Endodermal cell (in vitro differentiated cells): Measurements from ENCODE around the gene CEP128. TPM values are rescaled to one million over a fixed set of nuclear protein-coding genes. Genes with fewer than 3 reads are reported as not detected.

ENCODE experiments used
- DNase-seq: peaks from one replicate; pipeline ENCODE4 v3.0.0-alpha.2; 2017
- H3K27ac ChIP-seq: 2 replicates; pipeline ENCODE4 v1.5.1; 2013; ENCODE audit warnings: mild to moderate bottlenecking, low read depth, low read length, moderate library complexity
- H3K27me3 ChIP-seq: 2 replicates; pipeline ENCODE4 v1.6.1; 2013; ENCODE audit warnings: mild to moderate bottlenecking, low read length, moderate library complexity; ENCODE audit not compliant: insufficient read depth, control insufficient read depth, poor library complexity, severe bottlenecking
- H3K36me3 ChIP-seq: 2 replicates; pipeline ENCODE4 v1.7.0; 2013; ENCODE audit warnings: mild to moderate bottlenecking, low read length, moderate library complexity; ENCODE audit not compliant: control insufficient read depth, insufficient read depth
- H3K4me1 ChIP-seq: one replicate; pipeline ENCODE4 v1.7.0; 2013; ENCODE audit warnings: low read length; ENCODE audit not compliant: control insufficient read depth, insufficient read depth
- H3K4me3 ChIP-seq: 2 replicates; pipeline ENCODE4 v1.5.1; 2013; ENCODE audit warnings: mild to moderate bottlenecking, low read length, moderate library complexity
- H3K9ac ChIP-seq: 2 replicates; pipeline ENCODE4 v1.6.1; 2013; ENCODE audit warnings: mild to moderate bottlenecking, low read length, moderate library complexity; ENCODE audit not compliant: poor library complexity, severe bottlenecking; ENCODE audit errors: extremely low read depth
- H3K9me3 ChIP-seq: 2 replicates; pipeline ENCODE4 v1.6.1; 2013; ENCODE audit warnings: mild to moderate bottlenecking, low read length, moderate library complexity; ENCODE audit not compliant: control insufficient read depth
- H3K27ac Mint-ChIP-seq: 2 replicates; pipeline ENCODE4 v1.8.0; 2020; ENCODE audit warnings: mixed read lengths
- H3K27me3 Mint-ChIP-seq: 2 replicates; pipeline ENCODE4 v1.8.0; 2021; ENCODE audit warnings: mild to moderate bottlenecking, mixed read lengths; ENCODE audit not compliant: insufficient read depth
- H3K36me3 Mint-ChIP-seq: 2 replicates; pipeline ENCODE4 v1.8.0; 2020; ENCODE audit warnings: low read depth, mixed read lengths
- H3K4me1 Mint-ChIP-seq: 2 replicates; pipeline ENCODE4 v1.8.0; 2020; ENCODE audit warnings: mixed read lengths
- H3K4me3 Mint-ChIP-seq: 2 replicates; pipeline ENCODE4 v1.8.0; 2020; ENCODE audit warnings: mild to moderate bottlenecking, moderate library complexity, mixed read lengths
- H3K9me3 Mint-ChIP-seq: 2 replicates; pipeline ENCODE4 v1.8.0; 2020; ENCODE audit warnings: mild to moderate bottlenecking, mixed read lengths
- CTCF ChIP-seq: fragments of 200-600 bp; sonication (generic); conservative IDR thresholded peaks from 2 replicates; pipeline ENCODE4 v1.5.0; 2021; ENCODE audit warnings: antibody characterized with exemption, mild to moderate bottlenecking
- WGBS, 2 experiments: methylation state at CpG; one replicate each; pipeline versions ENCODE4 v1.1.5 to v1.1.7; 2013; ENCODE audit warnings: missing lambda C conversion rate in 2 of 2, mixed read lengths in 1 of 2; ENCODE audit not compliant: insufficient coverage in 1 of 2, insufficient read length in 1 of 2; 5-methylcytosine and 5-hydroxymethylcytosine counted together
- total RNA-seq, 2 donors: library from RNA; stranded (reverse); fragmentation: NEBNext Ultra II Directional in 1 of 2; extraction: Animal tissue kit (Norgen Biotek cat#: 25700) in 1 of 2; gene quantifications; 2 replicates in 1 of 2; 3 replicates in 1 of 2; pipeline ENCODE4 v1.2.1, GENCODE V29; 2021

Gene CEP128
- total RNA-seq, 2 donors from 2014 or later = 21.6 to 29.0 TPM

- no peak overlapping the region for H3K27ac ChIP-seq
- Mint-ChIP-seq H3K4me3 (no peak overlapping the region), H3K27ac (no peak overlapping the region), H3K9me3 (no peaks in the 10 kb centered on the region), H3K36me3 (no peaks in the 10 kb centered on the region), H3K4me1 (no peaks in the 10 kb centered on the region), H3K27me3 (no peaks in the 10 kb centered on the region)
- no peak overlapping the region for H3K9ac ChIP-seq
- no peak for DNase-seq
- H3K4me1 ChIP-seq = no peaks in the 10 kb centered on the region
- WGBS, 2 experiments = 95 to 99% methylated on average over 4 to 6 of the region's 6 CpGs
- no peaks in the 10 kb centered on the region for H3K36me3 ChIP-seq
- H3K4me3 ChIP-seq = no peak overlapping the region
- H3K27me3 ChIP-seq = no peaks in the 10 kb centered on the region
- TF ChIP-seq CTCF = no peak
- H3K9me3 ChIP-seq = no peaks in the 10 kb centered on the region
These were observed 176.5 kb downstream of the CEP128 start for GRCh38 chr14:80764921-80765507.

GRCh38 chr14:80764496-80764895 lies 177.0 kb downstream of the CEP128 start:
- Histone ChIP-seq H3K4me1 (no peaks in the 10 kb centered on the region), H3K9me3 (no peaks in the 10 kb centered on the region), H3K27me3 (no peaks in the 10 kb centered on the region), H3K9ac (no peak overlapping the region), H3K4me3 (no peak overlapping the region), H3K36me3 (no peaks in the 10 kb centered on the region), H3K27ac (no peak overlapping the region)
- Mint-ChIP-seq H3K36me3 (no peaks in the 10 kb centered on the region), H3K4me3 (no peak overlapping the region), H3K9me3 (no peaks in the 10 kb centered on the region), H3K27me3 (no peaks in the 10 kb centered on the region), H3K27ac (no peak overlapping the region), H3K4me1 (no peaks in the 10 kb centered on the region)
- TF ChIP-seq CTCF = no peak
- WGBS, 2 experiments = no CpG with 5 or more reads among the region's 1 CpG
- no peak for DNase-seq

- no peak overlapping the region for H3K27ac Mint-ChIP-seq
- 83 to 87% methylated on average over 1 to 3 of the region's 3 CpGs for WGBS, 2 experiments
- Histone ChIP-seq H3K9me3 (no peaks in the 10 kb centered on the region), H3K27ac (no peak overlapping the region), H3K36me3 (no peaks in the 10 kb centered on the region), H3K4me3 (no peak overlapping the region), H3K27me3 (no peaks in the 10 kb centered on the region), H3K9ac (no peak overlapping the region), H3K4me1 (no peaks in the 10 kb centered on the region)
- no peaks in the 10 kb centered on the region for H3K9me3 Mint-ChIP-seq
- H3K36me3 Mint-ChIP-seq = no peaks in the 10 kb centered on the region
- no peak overlapping the region for H3K4me3 Mint-ChIP-seq
- H3K4me1 Mint-ChIP-seq = no peaks in the 10 kb centered on the region
- H3K27me3 Mint-ChIP-seq = no peaks in the 10 kb centered on the region
- DNase-seq = no peak
- no peak for TF ChIP-seq CTCF
These were observed 178.8 kb downstream of the CEP128 start for GRCh38 chr14:80762641-80763228.
